ENCODE results near the gene TNFSF15.

Gene TNFSF15

DNA sequence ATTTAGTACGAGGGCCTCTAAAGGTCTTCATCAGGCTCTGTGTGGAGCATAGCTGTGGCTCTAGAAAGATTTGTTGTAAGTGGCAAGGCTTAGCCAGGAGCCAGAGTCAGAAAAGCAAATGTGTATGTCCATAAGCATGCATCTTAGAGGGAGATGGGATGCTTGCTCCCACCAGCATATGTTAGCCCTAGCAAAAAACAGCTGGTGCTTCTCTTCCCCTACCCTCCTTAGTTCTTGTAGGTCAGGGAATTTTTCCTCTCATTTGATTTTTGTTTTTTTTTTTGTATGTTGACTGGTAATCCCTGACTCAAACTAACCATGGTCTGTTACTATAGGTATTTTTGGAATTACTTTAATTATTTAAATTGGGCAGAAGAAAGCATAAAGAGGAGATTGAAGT lies 7.7 kb downstream of the TNFSF15 start:
- no peak overlapping the region for H3K27ac ChIP-seq (ENCODE audit: low read length)
- H3K27me3 ChIP-seq (ENCODE audit: low read depth, low read length), result peaks cover 24% of the 10 kb centered on the region
- H3K4me1 ChIP-seq (ENCODE audit: low read length), result peaks cover 8% of the 10 kb centered on the region
- H2AFZ ChIP-seq (ENCODE audit: low read depth, low read length), result no peak overlapping the region
- H3K36me3 ChIP-seq (replicated peaks; ENCODE audit: low read depth, low read length), result no peaks in the 10 kb centered on the region
- no peak overlapping the region for H3K4me2 ChIP-seq (ENCODE audit: low read length)
- no peak overlapping the region for H3K4me3 ChIP-seq (ENCODE audit: low read length)
- H3K9ac ChIP-seq (ENCODE audit: low read length), result no peak overlapping the region
- no peak for TF ChIP-seq EZH2phosphoT487 (IDR thresholded peaks at IDR 0.05; ENCODE audit: low read depth)
- TF ChIP-seq, protein P1, sequence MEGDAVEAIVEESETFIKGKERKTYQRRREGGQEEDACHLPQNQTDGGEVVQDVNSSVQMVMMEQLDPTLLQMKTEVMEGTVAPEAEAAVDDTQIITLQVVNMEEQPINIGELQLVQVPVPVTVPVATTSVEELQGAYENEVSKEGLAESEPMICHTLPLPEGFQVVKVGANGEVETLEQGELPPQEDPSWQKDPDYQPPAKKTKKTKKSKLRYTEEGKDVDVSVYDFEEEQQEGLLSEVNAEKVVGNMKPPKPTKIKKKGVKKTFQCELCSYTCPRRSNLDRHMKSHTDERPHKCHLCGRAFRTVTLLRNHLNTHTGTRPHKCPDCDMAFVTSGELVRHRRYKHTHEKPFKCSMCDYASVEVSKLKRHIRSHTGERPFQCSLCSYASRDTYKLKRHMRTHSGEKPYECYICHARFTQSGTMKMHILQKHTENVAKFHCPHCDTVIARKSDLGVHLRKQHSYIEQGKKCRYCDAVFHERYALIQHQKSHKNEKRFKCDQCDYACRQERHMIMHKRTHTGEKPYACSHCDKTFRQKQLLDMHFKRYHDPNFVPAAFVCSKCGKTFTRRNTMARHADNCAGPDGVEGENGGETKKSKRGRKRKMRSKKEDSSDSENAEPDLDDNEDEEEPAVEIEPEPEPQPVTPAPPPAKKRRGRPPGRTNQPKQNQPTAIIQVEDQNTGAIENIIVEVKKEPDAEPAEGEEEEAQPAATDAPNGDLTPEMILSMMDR (IDR thresholded peaks at IDR 0.05; ENCODE audit: low read depth, low read length), result no peak
- no peaks in the 10 kb centered on the region for H3K9me3 ChIP-seq (ENCODE audit: insufficient read depth, low read length)
- H4K20me1 ChIP-seq (ENCODE audit: insufficient read depth, low read length), result no peaks in the 10 kb centered on the region
- H3K79me2 ChIP-seq (ENCODE audit: low read length), result no peaks in the 10 kb centered on the region

DNA sequence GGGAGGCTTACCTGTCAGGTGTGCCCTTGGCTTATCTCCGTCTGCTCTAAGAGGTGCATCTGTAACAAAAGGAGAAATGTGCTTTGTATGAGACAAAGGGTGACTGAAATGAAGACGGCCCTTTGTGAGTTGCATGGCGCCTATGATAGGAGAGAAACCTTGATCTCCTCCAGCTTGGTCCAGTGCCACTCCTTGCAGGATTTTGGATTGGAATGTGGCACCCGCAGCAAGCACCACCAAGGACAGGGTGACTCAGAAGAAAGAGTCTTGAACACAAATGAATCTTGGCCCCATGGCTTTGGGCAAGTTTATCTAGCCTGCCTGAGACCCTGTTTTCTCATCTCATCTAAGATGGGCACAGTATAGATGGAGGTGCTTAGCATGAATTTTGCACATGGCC lies 13.4 kb downstream of the TNFSF15 start:
- Histone ChIP-seq H2AFZ (ENCODE audit: low read depth, low read length) (no peak overlapping the region), H3K9me3 (ENCODE audit: insufficient read depth, low read length) (no peaks in the 10 kb centered on the region), H3K36me3 (replicated peaks; ENCODE audit: low read depth, low read length) (no peaks in the 10 kb centered on the region), H3K4me2 (ENCODE audit: low read length) (no peak overlapping the region), H4K20me1 (ENCODE audit: insufficient read depth, low read length) (no peaks in the 10 kb centered on the region), H3K27ac (ENCODE audit: low read length) (no peak overlapping the region), H3K79me2 (ENCODE audit: low read length) (no peaks in the 10 kb centered on the region), H3K27me3 (ENCODE audit: low read depth, low read length) (peaks cover 16% of the 10 kb centered on the region), H3K4me3 (ENCODE audit: low read length) (no peak overlapping the region), H3K9ac (ENCODE audit: low read length) (no peak overlapping the region), H3K4me1 (ENCODE audit: low read length) (peaks cover under 1% of the 10 kb centered on the region; the same call in 1 of the 2 replicates)
- TF ChIP-seq, protein P1 (IDR thresholded peaks at IDR 0.05; ENCODE audit: low read depth, low read length), result no peak
- TF ChIP-seq EZH2phosphoT487 (IDR thresholded peaks at IDR 0.05; ENCODE audit: low read depth), result no peak

DNA sequence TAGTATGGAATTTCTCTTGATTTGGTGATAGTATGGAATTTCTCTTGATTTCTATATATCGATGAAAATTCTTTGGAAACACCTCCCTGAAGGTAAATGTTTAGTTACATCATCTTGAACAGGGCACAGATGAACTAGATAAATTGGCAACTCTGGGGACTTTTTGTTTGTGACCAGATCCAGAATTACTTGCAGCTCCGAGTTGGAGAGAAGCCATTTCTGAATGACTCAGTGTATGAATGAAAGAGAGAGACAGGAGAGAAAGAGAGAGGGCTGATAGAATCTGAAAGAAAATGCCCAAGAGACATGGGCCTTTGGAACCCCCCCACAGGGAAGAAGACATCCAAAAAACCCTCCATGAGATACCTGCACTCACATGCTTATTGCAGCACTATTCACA lies 14.1 kb downstream of the TNFSF15 start:
- peaks cover 7% of the 10 kb centered on the region for H3K4me1 ChIP-seq (ENCODE audit: low read length)
- H2AFZ ChIP-seq (ENCODE audit: low read depth, low read length), result no peak overlapping the region
- peaks cover 20% of the 10 kb centered on the region; the same call in 1 of the 2 replicates for H3K27me3 ChIP-seq (ENCODE audit: low read depth, low read length)
- no peaks in the 10 kb centered on the region for H4K20me1 ChIP-seq (ENCODE audit: insufficient read depth, low read length)
- H3K4me2 ChIP-seq (ENCODE audit: low read length), result no peak overlapping the region
- H3K9ac ChIP-seq (ENCODE audit: low read length), result no peak overlapping the region
- H3K9me3 ChIP-seq (ENCODE audit: insufficient read depth, low read length), result no peaks in the 10 kb centered on the region
- no peak for TF ChIP-seq EZH2phosphoT487 (IDR thresholded peaks at IDR 0.05; ENCODE audit: low read depth)
- TF ChIP-seq, protein P1 (IDR thresholded peaks at IDR 0.05; ENCODE audit: low read depth, low read length), result no peak
- H3K79me2 ChIP-seq (ENCODE audit: low read length), result no peaks in the 10 kb centered on the region
- no peaks in the 10 kb centered on the region for H3K36me3 ChIP-seq (replicated peaks; ENCODE audit: low read depth, low read length)
- no peak overlapping the region for H3K4me3 ChIP-seq (ENCODE audit: low read length)
- no peak overlapping the region for H3K27ac ChIP-seq (ENCODE audit: low read length)

DNA sequence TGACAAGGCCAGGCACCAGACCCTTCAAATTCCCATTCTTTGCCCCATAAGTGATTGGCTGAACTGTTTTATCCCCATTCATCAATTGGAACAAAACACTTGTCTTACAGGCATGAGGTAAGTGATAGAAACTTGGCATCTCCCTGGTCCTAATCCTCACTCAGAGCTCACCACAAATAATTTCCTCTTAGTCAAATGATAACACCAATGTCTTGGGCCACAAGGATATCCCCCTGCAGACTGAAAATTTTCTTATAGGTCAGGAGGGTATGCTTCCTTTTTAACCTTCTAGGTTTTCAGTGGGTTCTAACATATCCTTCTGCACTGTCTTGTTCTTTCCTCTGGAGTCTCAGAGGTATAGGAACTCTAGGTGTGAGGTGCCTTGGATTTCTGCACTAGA lies 14.5 kb downstream of the TNFSF15 start:
- H3K4me3 ChIP-seq (ENCODE audit: low read length), result no peak overlapping the region
- H3K9me3 ChIP-seq (ENCODE audit: insufficient read depth, low read length), result no peaks in the 10 kb centered on the region
- no peak overlapping the region for H3K9ac ChIP-seq (ENCODE audit: low read length)
- H3K27ac ChIP-seq (ENCODE audit: low read length), result no peak overlapping the region
- peaks cover 20% of the 10 kb centered on the region; the same call in 1 of the 2 replicates for H3K27me3 ChIP-seq (ENCODE audit: low read depth, low read length)
- no peak overlapping the region for H2AFZ ChIP-seq (ENCODE audit: low read depth, low read length)
- no peak for TF ChIP-seq EZH2phosphoT487 (IDR thresholded peaks at IDR 0.05; ENCODE audit: low read depth)
- TF ChIP-seq, protein P1 (IDR thresholded peaks at IDR 0.05; ENCODE audit: low read depth, low read length), result no peak
- H3K79me2 ChIP-seq (ENCODE audit: low read length), result no peaks in the 10 kb centered on the region
- H4K20me1 ChIP-seq (ENCODE audit: insufficient read depth, low read length), result no peaks in the 10 kb centered on the region
- H3K4me2 ChIP-seq (ENCODE audit: low read length), result no peak overlapping the region
- H3K4me1 ChIP-seq (ENCODE audit: low read length), result peaks cover 11% of the 10 kb centered on the region
- H3K36me3 ChIP-seq (replicated peaks; ENCODE audit: low read depth, low read length), result no peaks in the 10 kb centered on the region
